Fibroblast of lung (primary cell): Measurements from ENCODE around the gene PSMC3. TPM values are rescaled to one million over a fixed set of nuclear protein-coding genes. Genes with fewer than 3 reads are reported as not detected.

Experiments used
- DNase-seq, 2 donors: peaks; one replicate each; pipeline versions ENCODE4 v3.0.0 to v3.0.0-alpha.2; 2010; ENCODE audit warnings: low read depth in 2 of 2
- H2AFZ ChIP-seq: 2 replicates; pipeline ENCODE4 v1.5.1; 2012; ENCODE audit warnings: low read length, control low read depth, inconsistent platforms
- H3K27ac ChIP-seq: 2 replicates; pipeline ENCODE4 v1.5.1; 2011; ENCODE audit warnings: low read length, control low read depth; ENCODE audit not compliant: insufficient read depth
- H3K27me3 ChIP-seq: 2 replicates; pipeline ENCODE4 v1.5.1; 2011; ENCODE audit warnings: mild to moderate bottlenecking, low read length; ENCODE audit not compliant: control insufficient read depth, insufficient read depth
- H3K36me3 ChIP-seq: 2 replicates; pipeline ENCODE4 v1.5.1; 2011; ENCODE audit warnings: low read length; ENCODE audit not compliant: control insufficient read depth, insufficient read depth
- H3K4me1 ChIP-seq: 2 replicates; pipeline ENCODE4 v1.5.1; 2011; ENCODE audit warnings: low read length; ENCODE audit not compliant: control insufficient read depth, insufficient read depth; ENCODE audit errors: extremely low read depth
- H3K4me2 ChIP-seq: 2 replicates; pipeline ENCODE4 v1.5.1; 2011; ENCODE audit warnings: low read length, control low read depth; ENCODE audit not compliant: insufficient read depth; ENCODE audit errors: extremely low read depth
- H3K4me3 ChIP-seq, 4 experiments: fragments of 200-600 bp in 1 of 4; sonication (generic) in 1 of 4; replicated peaks in 1 of 4; 2 replicates each; pipeline ENCODE4 v1.5.1; 2011 to 2016; ENCODE audit warnings: low read length in 4 of 4, low read depth in 3 of 4, mild to moderate bottlenecking in 3 of 4, control low read depth in 2 of 4, inconsistent platforms in 1 of 4, mixed read lengths in 1 of 4; ENCODE audit not compliant: insufficient read depth in 1 of 4; ENCODE audit errors: control extremely low read depth in 1 of 4
- H3K79me2 ChIP-seq: 2 replicates; pipeline ENCODE4 v1.5.1; 2012; ENCODE audit warnings: mild to moderate bottlenecking, low read length, inconsistent platforms; ENCODE audit not compliant: control insufficient read depth, insufficient read depth
- H3K9ac ChIP-seq: 2 replicates; pipeline ENCODE4 v1.5.1; 2011; ENCODE audit warnings: mild to moderate bottlenecking, low read length, control low read depth; ENCODE audit not compliant: insufficient read depth
- H3K9me3 ChIP-seq: 2 replicates; pipeline ENCODE4 v1.5.1; 2012; ENCODE audit warnings: low read depth, low read length; ENCODE audit not compliant: control insufficient read depth, insufficient read depth
- H4K20me1 ChIP-seq: 2 replicates; pipeline ENCODE4 v1.5.1; 2011; ENCODE audit warnings: low read length; ENCODE audit not compliant: control insufficient read depth, insufficient read depth; ENCODE audit errors: extremely low read depth
- EZH2 ChIP-seq: IDR thresholded peaks from 2 replicates; pipeline ENCODE4 v1.5.1; 2012; ENCODE audit warnings: low read length, control low read depth, mild to moderate bottlenecking; ENCODE audit errors: missing control alignments
- polyA plus RNA-seq, 2 donors: library from polyadenylated mRNA; depleted of rRNA in 1 of 2; stranded (reverse) in 1 of 2; unstranded in 1 of 2; fragments of >200 nt; gene quantifications; 2 replicates each; pipeline ENCODE4 v1.2.1, GENCODE V29; 2011 to 2012; ENCODE audit warnings: missing spikeins in 1 of 2
- total RNA-seq: library from RNA; depleted of rRNA; stranded (reverse); fragments of >200 nt; gene quantifications from 2 replicates; pipeline ENCODE4 v1.2.1, GENCODE V29; 2014
- TF ChIP-seq, protein P1 (sequence below), 2 donors: IDR thresholded peaks in 1 of 2; conservative IDR thresholded peaks in 1 of 2; 1 replicate in 1 of 2; 2 replicates in 1 of 2; pipeline ENCODE4 v1.5.1; 2011 to 2012; ENCODE audit warnings: low read length in 2 of 2, control low read depth in 1 of 2, inconsistent platforms in 1 of 2, low read depth in 1 of 2, mild to moderate bottlenecking in 1 of 2

PSMC3 gene
- total and polyA plus RNA-seq, 2 donors (not counting 1 experiment from before 2014, with no cell fraction given): 107 to 294 TPM

DNA sequence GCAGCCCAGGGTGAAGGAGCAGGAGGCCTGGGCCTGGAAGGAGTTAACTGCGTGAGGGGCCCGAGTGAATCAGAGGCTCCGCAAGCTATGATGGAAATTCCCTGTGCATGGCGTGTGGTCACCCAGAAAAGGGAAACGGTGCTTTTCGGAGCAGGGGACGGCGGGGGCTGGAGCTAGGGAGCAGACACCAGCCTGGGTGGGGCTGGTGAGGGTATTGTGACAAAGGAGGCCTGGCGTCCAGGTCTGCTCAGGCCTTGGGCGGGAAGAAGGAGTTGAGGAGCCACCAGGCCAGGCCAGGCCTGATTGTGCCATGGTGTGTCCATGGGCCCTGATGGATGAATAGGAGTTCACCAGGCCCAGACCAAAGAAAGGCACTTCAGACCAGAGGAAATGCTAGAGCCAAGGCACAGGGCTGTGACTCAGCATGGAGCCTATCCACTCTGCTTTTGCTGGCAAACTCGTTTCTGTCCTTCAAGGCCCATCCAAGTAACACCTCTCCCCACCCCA, 35.1 kb downstream of the PSMC3 start:
- TF ChIP-seq, protein P1, sequence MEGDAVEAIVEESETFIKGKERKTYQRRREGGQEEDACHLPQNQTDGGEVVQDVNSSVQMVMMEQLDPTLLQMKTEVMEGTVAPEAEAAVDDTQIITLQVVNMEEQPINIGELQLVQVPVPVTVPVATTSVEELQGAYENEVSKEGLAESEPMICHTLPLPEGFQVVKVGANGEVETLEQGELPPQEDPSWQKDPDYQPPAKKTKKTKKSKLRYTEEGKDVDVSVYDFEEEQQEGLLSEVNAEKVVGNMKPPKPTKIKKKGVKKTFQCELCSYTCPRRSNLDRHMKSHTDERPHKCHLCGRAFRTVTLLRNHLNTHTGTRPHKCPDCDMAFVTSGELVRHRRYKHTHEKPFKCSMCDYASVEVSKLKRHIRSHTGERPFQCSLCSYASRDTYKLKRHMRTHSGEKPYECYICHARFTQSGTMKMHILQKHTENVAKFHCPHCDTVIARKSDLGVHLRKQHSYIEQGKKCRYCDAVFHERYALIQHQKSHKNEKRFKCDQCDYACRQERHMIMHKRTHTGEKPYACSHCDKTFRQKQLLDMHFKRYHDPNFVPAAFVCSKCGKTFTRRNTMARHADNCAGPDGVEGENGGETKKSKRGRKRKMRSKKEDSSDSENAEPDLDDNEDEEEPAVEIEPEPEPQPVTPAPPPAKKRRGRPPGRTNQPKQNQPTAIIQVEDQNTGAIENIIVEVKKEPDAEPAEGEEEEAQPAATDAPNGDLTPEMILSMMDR (conservative IDR thresholded peaks at IDR 0.05 in 1 of 2, IDR thresholded peaks at IDR 0.05 in 1 of 2; ENCODE audit: low read depth in 1 of 2, low read length in 2 of 2): no peak
- TF ChIP-seq EZH2: no peak
- no peak overlapping the region for H3K9ac ChIP-seq
- DNase-seq: no peak
- no peaks in the 10 kb centered on the region for H3K36me3 ChIP-seq
- no peak overlapping the region for H3K4me2 ChIP-seq
- H3K9me3 ChIP-seq: no peaks in the 10 kb centered on the region
- no peak overlapping the region for H3K27ac ChIP-seq
- no peak overlapping the region for H3K4me3 ChIP-seq
- peaks cover 8% of the 10 kb centered on the region for H3K4me1 ChIP-seq
- no peaks in the 10 kb centered on the region for H4K20me1 ChIP-seq
- no peak overlapping the region for H2AFZ ChIP-seq
- no peaks in the 10 kb centered on the region for H3K79me2 ChIP-seq
- no peaks in the 10 kb centered on the region for H3K27me3 ChIP-seq

DNA sequence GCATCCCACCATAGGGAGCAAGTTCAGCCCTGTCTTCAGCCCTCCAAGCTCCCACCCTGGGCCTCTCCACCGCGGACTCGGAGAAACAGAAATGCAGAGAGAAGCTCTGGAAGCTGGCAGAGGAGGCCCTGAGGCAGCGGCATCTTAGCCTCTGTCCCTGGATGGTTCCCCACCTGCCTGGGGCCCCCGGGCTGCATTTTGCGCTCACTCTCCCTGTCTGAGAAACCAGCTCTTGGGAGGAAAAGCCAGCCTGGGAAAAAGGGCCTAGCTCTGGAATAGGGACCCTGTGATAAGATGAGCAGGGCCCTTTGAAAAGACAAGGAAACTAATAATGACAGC, 35.8 kb downstream of the PSMC3 start:
- Histone ChIP-seq H3K27me3 (no peaks in the 10 kb centered on the region), H3K4me3 (no peak overlapping the region), H3K9me3 (no peaks in the 10 kb centered on the region), H3K4me2 (no peak overlapping the region), H3K9ac (no peak overlapping the region), H4K20me1 (no peaks in the 10 kb centered on the region), H3K4me1 (peaks cover 8% of the 10 kb centered on the region), H3K27ac (no peak overlapping the region), H3K36me3 (no peaks in the 10 kb centered on the region), H2AFZ (no peak overlapping the region), H3K79me2 (no peaks in the 10 kb centered on the region)
- DNase-seq: no peak
- TF ChIP-seq, protein P1 (conservative IDR thresholded peaks at IDR 0.05 in 1 of 2, IDR thresholded peaks at IDR 0.05 in 1 of 2; ENCODE audit: low read depth in 1 of 2, low read length in 2 of 2): no peak
- TF ChIP-seq EZH2: no peak

DNA sequence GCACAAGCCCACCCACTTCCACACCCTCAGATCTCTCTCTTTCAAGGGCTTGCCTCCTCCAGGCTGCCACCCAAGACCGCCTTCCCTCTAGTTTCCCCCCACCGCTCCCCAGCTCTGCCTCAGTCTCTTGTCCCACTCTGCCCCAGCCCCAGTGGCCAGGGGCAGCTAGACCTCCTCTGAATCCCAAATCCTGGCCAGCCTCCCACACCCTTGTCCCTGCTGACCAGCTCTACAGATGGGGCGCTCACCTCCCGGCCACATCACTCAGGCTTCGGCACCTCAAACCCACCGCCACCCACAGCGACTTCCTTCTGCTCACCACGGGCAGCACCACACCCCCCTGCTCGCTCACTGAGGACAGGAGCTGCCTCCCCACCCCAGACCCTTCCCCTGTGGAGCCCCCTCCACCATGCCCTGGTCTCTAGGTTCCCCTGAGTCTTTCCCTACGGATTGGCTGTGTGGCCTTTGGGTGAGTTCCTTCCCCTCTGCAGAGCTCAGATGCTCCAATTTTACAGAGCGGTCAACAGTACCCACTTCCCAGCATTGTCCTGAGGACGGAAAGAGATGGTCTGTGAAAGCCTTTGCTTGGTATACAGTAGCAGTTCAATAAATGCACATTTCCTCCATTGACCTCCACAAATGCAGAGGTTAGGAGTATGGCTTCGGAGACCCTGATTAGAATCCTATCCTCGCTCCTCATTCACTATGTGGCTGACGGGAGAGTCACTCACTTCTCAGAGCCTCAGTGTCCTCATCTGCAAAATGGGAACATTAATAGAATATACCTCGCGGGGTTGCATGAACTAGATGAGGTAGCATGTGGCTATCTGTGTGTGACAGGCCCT, 36.4 kb downstream of the PSMC3 start:
- Histone ChIP-seq H3K79me2 (no peaks in the 10 kb centered on the region), H3K4me1 (peaks cover 8% of the 10 kb centered on the region), H3K36me3 (no peaks in the 10 kb centered on the region), H3K9me3 (no peaks in the 10 kb centered on the region), H2AFZ (no peak overlapping the region), H4K20me1 (no peaks in the 10 kb centered on the region), H3K9ac (no peak overlapping the region), H3K4me3 (no peak overlapping the region), H3K4me2 (no peak overlapping the region), H3K27ac (no peak overlapping the region), H3K27me3 (no peaks in the 10 kb centered on the region)
- no peak for DNase-seq
- TF ChIP-seq EZH2: no peak
- TF ChIP-seq, protein P1 (conservative IDR thresholded peaks at IDR 0.05 in 1 of 2, IDR thresholded peaks at IDR 0.05 in 1 of 2; ENCODE audit: low read depth in 1 of 2, low read length in 2 of 2): no peak
